CD4-positive, alpha-beta T cell (primary cell): ENCODE measurements around the gene HMBS. TPM values are rescaled to one million over a fixed set of nuclear protein-coding genes. Genes with fewer than 3 reads are reported as not detected.
A peak's percentile ranks its signal among the peaks of the same experiment; 100 is the strongest.

Experiments used
- ATAC-seq: fragments of 200-7000 bp; cut with Tn5 transposase; one replicate; pipeline ENCODE4 v1.10.0; 2022; ENCODE audit warnings: mild to moderate bottlenecking; ENCODE audit not compliant: poor library complexity
- CTCF ChIA-PET: fragments of 350-600 bp; sonication (Branson Sonifier 250); formaldehyde crosslinking; loops from one replicate; lab custom pipeline; 2021; ENCODE audit warnings: antibody characterized with exemption, inconsistent platforms; lab: Charles Lee
- POLR2A ChIA-PET: fragments of 350-600 bp; sonication (Branson Sonifier 250); formaldehyde crosslinking; loops from one replicate; lab custom pipeline; 2021; ENCODE audit warnings: antibody characterized with exemption, inconsistent platforms; lab: Charles Lee
- DNase-seq, 14 experiments: peaks; one replicate each; pipeline ENCODE4 v3.0.0-alpha.2; 2013 to 2020; ENCODE audit warnings: mixed read lengths in 2 of 14
- H3K27ac ChIP-seq, 2 donors: one replicate each; pipeline versions ENCODE4 v1.5.1 to v1.7.0; 2013; ENCODE audit warnings: low read length in 2 of 2, low read depth in 1 of 2, mild to moderate bottlenecking in 1 of 2
- H3K27me3 ChIP-seq, 2 experiments: 1 replicate in 1 of 2; 2 replicates in 1 of 2; pipeline versions ENCODE4 v1.6.1 to v1.7.0; 2013; ENCODE audit warnings: low read length in 2 of 2, control low read depth in 1 of 2, mild to moderate bottlenecking in 1 of 2, moderate library complexity in 1 of 2; ENCODE audit not compliant: insufficient read depth in 2 of 2, control insufficient read depth in 1 of 2
- H3K36me3 ChIP-seq: one replicate; pipeline ENCODE4 v1.6.1; 2013; ENCODE audit warnings: low read length, control low read depth; ENCODE audit not compliant: insufficient read depth
- H3K4me1 ChIP-seq: one replicate; pipeline ENCODE4 v1.6.1; 2013; ENCODE audit warnings: low read length, control low read depth; ENCODE audit not compliant: insufficient read depth
- H3K4me3 ChIP-seq: one replicate; pipeline ENCODE4 v1.5.1; 2013; ENCODE audit warnings: mild to moderate bottlenecking, low read length, moderate library complexity
- H3K9me3 ChIP-seq, 2 experiments: 1 replicate in 1 of 2; 2 replicates in 1 of 2; pipeline versions ENCODE4 v1.6.1 to v1.7.0; 2013; ENCODE audit warnings: low read length in 2 of 2, mild to moderate bottlenecking in 2 of 2, control low read depth in 1 of 2, moderate library complexity in 1 of 2; ENCODE audit not compliant: control insufficient read depth in 1 of 2, insufficient read depth in 1 of 2
- H3K27ac Mint-ChIP-seq: one replicate; pipeline ENCODE4 v1.8.0; 2020; ENCODE audit warnings: mixed read lengths
- H3K27me3 Mint-ChIP-seq: one replicate; pipeline ENCODE4 v1.8.0; 2021; ENCODE audit warnings: mixed read lengths
- H3K36me3 Mint-ChIP-seq: one replicate; pipeline ENCODE4 v1.8.0; 2021; ENCODE audit warnings: low read depth, mixed read lengths
- H3K4me1 Mint-ChIP-seq: one replicate; pipeline ENCODE4 v1.8.0; 2021; ENCODE audit warnings: low read depth, mixed read lengths
- H3K4me3 Mint-ChIP-seq: one replicate; pipeline ENCODE4 v1.8.0; 2020; ENCODE audit warnings: mild to moderate bottlenecking, mixed read lengths
- H3K9me3 Mint-ChIP-seq: one replicate; pipeline ENCODE4 v1.8.0; 2020; ENCODE audit warnings: mixed read lengths
- intact Hi-C, 2 experiments: fragments of 100-400 bp; cut with DNase I in 1 of 2; cut with micrococcal nuclease in 1 of 2; formaldehyde crosslinking; loops; one replicate each; pipeline versions ENCODE4 v1.15.1 to v1.9.0; 2023 to 2025; cut with DNase I, micrococcal nuclease
- total RNA-seq, 174 experiments: library from RNA in 2 of 174; stranded (reverse) in 2 of 174; gene quantifications; one replicate each; pipeline ENCODE4 v1.2.3 and lab custom pipeline; 2021 to 2026
- TF ChIP-seq, protein P1 (sequence below): fragments of 200-600 bp; IDR thresholded peaks from one replicate; pipeline ENCODE4 v1.8.0; 2022; ENCODE audit warnings: antibody characterized with exemption, mild to moderate bottlenecking

Gene HMBS
- total RNA-seq, 2 experiments from 2014 or later: 3.4 to 4.1 TPM

DNA sequence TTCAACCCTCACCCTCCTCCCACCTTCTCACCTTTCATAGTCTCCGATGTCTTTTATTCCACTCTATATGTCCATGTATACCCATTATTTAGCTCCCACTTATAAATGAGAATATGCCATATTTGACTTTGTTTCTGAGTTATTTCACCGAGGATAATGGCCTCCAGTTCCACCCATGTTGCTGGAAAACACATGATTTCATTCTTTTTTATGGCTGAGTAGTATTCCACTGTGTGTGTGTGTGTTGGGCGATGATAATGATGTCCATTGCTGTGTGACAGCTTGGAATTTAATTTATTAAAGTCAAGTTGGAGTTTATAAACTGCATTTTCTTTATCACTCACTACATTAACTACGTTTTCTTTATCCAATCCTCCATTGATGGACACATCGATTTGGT, 33.5 kb downstream of the HMBS start:
- H3K36me3 Mint-ChIP-seq: peaks cover 42% of the 10 kb centered on the region
- Histone ChIP-seq H3K27me3 (no peaks in the 10 kb centered on the region), H3K4me1 (peaks cover 57% of the 10 kb centered on the region), H3K9me3 (no peaks in the 10 kb centered on the region), H3K36me3 (peaks cover 32% of the 10 kb centered on the region), H3K4me3 (no peak overlapping the region), H3K27ac (no peak overlapping the region)
- CTCF ChIA-PET: interaction anchor here (1.0 to 2.2 kb wide), 3 partner anchors 11 to 61 kb away, joined by 3 to 4 read pairs (median 4); partner anchors contain the start of genes C2CD2L and DPAGT1
- intact Hi-C loops: loop anchor here in 1 of 2 experiments (5.0 kb wide), 1 partner anchor 186 kb away; no protein-coding TSS in a partner anchor
- TF ChIP-seq, protein P1, sequence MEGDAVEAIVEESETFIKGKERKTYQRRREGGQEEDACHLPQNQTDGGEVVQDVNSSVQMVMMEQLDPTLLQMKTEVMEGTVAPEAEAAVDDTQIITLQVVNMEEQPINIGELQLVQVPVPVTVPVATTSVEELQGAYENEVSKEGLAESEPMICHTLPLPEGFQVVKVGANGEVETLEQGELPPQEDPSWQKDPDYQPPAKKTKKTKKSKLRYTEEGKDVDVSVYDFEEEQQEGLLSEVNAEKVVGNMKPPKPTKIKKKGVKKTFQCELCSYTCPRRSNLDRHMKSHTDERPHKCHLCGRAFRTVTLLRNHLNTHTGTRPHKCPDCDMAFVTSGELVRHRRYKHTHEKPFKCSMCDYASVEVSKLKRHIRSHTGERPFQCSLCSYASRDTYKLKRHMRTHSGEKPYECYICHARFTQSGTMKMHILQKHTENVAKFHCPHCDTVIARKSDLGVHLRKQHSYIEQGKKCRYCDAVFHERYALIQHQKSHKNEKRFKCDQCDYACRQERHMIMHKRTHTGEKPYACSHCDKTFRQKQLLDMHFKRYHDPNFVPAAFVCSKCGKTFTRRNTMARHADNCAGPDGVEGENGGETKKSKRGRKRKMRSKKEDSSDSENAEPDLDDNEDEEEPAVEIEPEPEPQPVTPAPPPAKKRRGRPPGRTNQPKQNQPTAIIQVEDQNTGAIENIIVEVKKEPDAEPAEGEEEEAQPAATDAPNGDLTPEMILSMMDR: no peak
- POLR2A ChIA-PET: interaction anchor here (0.5 to 4.3 kb wide), 5 partner anchors 11 to 27 kb away, joined by 3 to 59 read pairs (median 3); partner anchors contain the start of genes C2CD2L and DPAGT1
- peaks cover 47% of the 10 kb centered on the region for H3K4me1 Mint-ChIP-seq
- DNase-seq (no peak), ATAC-seq (no peak)
- no peak overlapping the region for H3K4me3 Mint-ChIP-seq
- no peaks in the 10 kb centered on the region for H3K27me3 Mint-ChIP-seq
- no peak overlapping the region for H3K27ac Mint-ChIP-seq
- H3K9me3 Mint-ChIP-seq: no peaks in the 10 kb centered on the region

DNA sequence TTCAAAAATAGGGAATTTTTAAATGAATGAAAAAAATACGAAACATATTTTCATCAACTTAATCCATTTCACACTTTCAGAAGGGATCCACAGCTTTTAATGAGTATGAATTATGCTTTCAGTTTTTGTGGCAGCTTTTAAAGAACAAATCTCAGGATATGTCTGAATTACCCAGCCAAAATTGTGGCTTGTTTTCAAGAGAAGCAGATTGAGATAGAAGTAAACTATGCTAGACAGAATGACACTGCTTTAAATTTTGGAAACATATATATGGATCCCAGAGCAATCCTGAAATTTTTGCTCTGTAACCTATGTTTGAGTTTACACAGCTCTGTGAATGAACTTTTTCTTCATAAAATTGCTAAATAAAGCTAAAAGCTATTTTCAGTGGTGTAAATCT, 34.3 kb downstream of the HMBS start:
- Histone ChIP-seq H3K36me3 (peaks cover 27% of the 10 kb centered on the region), H3K9me3 (no peaks in the 10 kb centered on the region), H3K27me3 (no peaks in the 10 kb centered on the region), H3K27ac (no peak overlapping the region), H3K4me1 (peaks cover 51% of the 10 kb centered on the region), H3K4me3 (no peak overlapping the region)
- no peak overlapping the region for H3K27ac Mint-ChIP-seq
- no peaks in the 10 kb centered on the region for H3K27me3 Mint-ChIP-seq
- DNase-seq: no peak
- intact Hi-C loops: loop anchor here in 1 of 2 experiments (5.0 kb wide), 1 partner anchor 187 kb away; no protein-coding TSS in a partner anchor
- peaks cover 53% of the 10 kb centered on the region for H3K4me1 Mint-ChIP-seq
- POLR2A ChIA-PET: interaction anchor here (0.5 to 4.3 kb wide), 6 partner anchors 10 to 26 kb away, joined by 3 to 59 read pairs (median 4); partner anchors contain the start of genes C2CD2L and DPAGT1
- no peak for ATAC-seq
- no peak overlapping the region for H3K4me3 Mint-ChIP-seq
- no peaks in the 10 kb centered on the region for H3K9me3 Mint-ChIP-seq
- TF ChIP-seq, protein P1: no peak
- peaks cover 40% of the 10 kb centered on the region for H3K36me3 Mint-ChIP-seq
- CTCF ChIA-PET: interaction anchor here (0.6 to 2.2 kb wide), 5 partner anchors 12 to 79 kb away, joined by 3 to 4 read pairs (median 3); partner anchors contain the start of genes C2CD2L and DPAGT1

- ChIA-PET POLR2A (interaction anchor here (1.2 to 4.3 kb wide), 8 partner anchors 9 to 85 kb away, joined by 6 to 59 read pairs (median 16); partner anchors contain the start of genes C2CD2L, CBL, DPAGT1 and HMBS), CTCF (interaction anchor here (1.1 to 1.5 kb wide), 3 partner anchors 14 to 64 kb away, joined by 3 read pairs; a partner anchor contains a TSS)
- TF ChIP-seq, protein P1: no peak
- Mint-ChIP-seq H3K9me3 (no peaks in the 10 kb centered on the region), H3K4me1 (peaks cover 53% of the 10 kb centered on the region), H3K27me3 (no peaks in the 10 kb centered on the region), H3K36me3 (peaks cover 35% of the 10 kb centered on the region), H3K4me3 (peak overlapping the region; percentile 91), H3K27ac (peak overlapping the region; percentile 85)
- DNase-seq: peak in 1 of 14 experiments; percentile 20
- peak overlapping the region; percentile 75 to 76 for H3K27ac ChIP-seq
- no peaks in the 10 kb centered on the region for H3K9me3 ChIP-seq
- intact Hi-C loops: loop anchor here (1.0 to 5.0 kb wide), 6 partner anchors 18 to 53 kb away; partner anchors contain the start of genes VPS11 (in 2 of the 2) and NLRX1 (in 1 of the 2)
- H3K27me3 ChIP-seq: no peaks in the 10 kb centered on the region
- peaks cover 34% of the 10 kb centered on the region for H3K4me1 ChIP-seq
- H3K4me3 ChIP-seq: peak overlapping the region; percentile 92
- H3K36me3 ChIP-seq: peaks cover 34% of the 10 kb centered on the region
- ATAC-seq: no peak
Observed at GRCh38 chr11:119120639-119121007, 35.9 kb downstream of the HMBS start.
